H1 (cell line): Measurements from ENCODE around the gene ACOT7. TPM values are rescaled to one million over a fixed set of nuclear protein-coding genes. Genes with fewer than 3 reads are reported as not detected.

Experiments used
- CTCF ChIA-PET: fragments of 300-600 bp; sonication (Branson Sonifier 250); formaldehyde crosslinking; loops from one replicate; lab custom pipeline; 2021; ENCODE audit not compliant: partially characterized antibody; lab: Charles Lee
- POLR2A ChIA-PET: fragments of 300-600 bp; sonication (Branson Sonifier 250); formaldehyde crosslinking; loops from one replicate; lab custom pipeline; 2021; ENCODE audit warnings: inconsistent platforms; ENCODE audit not compliant: partially characterized antibody; lab: Charles Lee
- DNase-seq, 2 experiments: peaks; one replicate each; pipeline versions ENCODE4 v3.0.0 to v3.0.0-alpha.2; 2010 to 2022; ENCODE audit warnings: low spot score in 2 of 2, low read depth in 1 of 2, mixed read lengths in 1 of 2
- FAIRE-seq: peaks from 2 replicates; lab custom pipeline; 2011; peaks lifted over from hg19 to GRCh38; lab: Jason Lieb, UNC
- H2AFZ ChIP-seq: 2 replicates; pipeline ENCODE4 v1.8.1; 2012; ENCODE audit warnings: low read length, inconsistent platforms
- H2AK5ac ChIP-seq: 2 replicates; pipeline ENCODE4 v1.6.1; 2013; ENCODE audit warnings: low read depth, low read length
- H2BK120ac ChIP-seq: replicated peaks from 2 replicates; pipeline ENCODE3; 2013; ENCODE audit warnings: low read depth, low read length, inconsistent platforms
- H2BK12ac ChIP-seq: 2 replicates; pipeline ENCODE4 v1.6.1; 2013; ENCODE audit warnings: low read depth, low read length
- H2BK15ac ChIP-seq: 2 replicates; pipeline ENCODE4 v1.6.1; 2013; ENCODE audit warnings: low read length
- H2BK20ac ChIP-seq: 2 replicates; pipeline ENCODE4 v1.6.1; 2013; ENCODE audit warnings: low read length
- H2BK5ac ChIP-seq: 2 replicates; pipeline ENCODE4 v1.6.1; 2013; ENCODE audit warnings: low read depth, low read length
- H3K14ac ChIP-seq: 2 replicates; pipeline ENCODE4 v1.6.1; 2013; ENCODE audit warnings: inconsistent platforms; ENCODE audit not compliant: insufficient read length
- H3K18ac ChIP-seq: 2 replicates; pipeline ENCODE4 v1.6.1; 2013; ENCODE audit warnings: low read length; ENCODE audit errors: extremely low read depth
- H3K23ac ChIP-seq: 2 replicates; pipeline ENCODE4 v1.6.1; 2013; ENCODE audit warnings: inconsistent platforms; ENCODE audit not compliant: insufficient read length
- H3K23me2 ChIP-seq: 2 replicates; pipeline ENCODE4 v1.6.1; 2013; ENCODE audit warnings: low read depth, low read length
- H3K27ac ChIP-seq: 2 replicates; pipeline ENCODE4 v1.6.1; 2011; ENCODE audit warnings: low read depth, low read length, inconsistent platforms
- H3K27me3 ChIP-seq, 4 experiments: replicated peaks in 1 of 4; 1 replicate in 1 of 4; 2 replicates in 3 of 4; pipeline versions ENCODE4 v1.6.1 to v1.8.1; 2011 to 2013; ENCODE audit warnings: low read length in 3 of 4, mild to moderate bottlenecking in 3 of 4, inconsistent platforms in 2 of 4, mixed read lengths in 2 of 4, moderate library complexity in 1 of 4; ENCODE audit not compliant: control insufficient read depth in 3 of 4, insufficient read depth in 3 of 4; ENCODE audit errors: extremely low read depth in 1 of 4
- H3K36me3 ChIP-seq, 4 experiments: 2 replicates each; pipeline versions ENCODE4 v1.6.1 to v1.8.1; 2011 to 2013; ENCODE audit warnings: mild to moderate bottlenecking in 4 of 4, low read length in 3 of 4, moderate library complexity in 2 of 4, control low read depth in 1 of 4, inconsistent platforms in 1 of 4; ENCODE audit not compliant: insufficient read depth in 4 of 4, control insufficient read depth in 2 of 4
- H3K4ac ChIP-seq: replicated peaks from 2 replicates; pipeline ENCODE3; 2013; ENCODE audit warnings: low read length, low read depth, mixed read lengths, inconsistent platforms; ENCODE audit not compliant: insufficient read length
- H3K4me1 ChIP-seq, 4 experiments: replicated peaks in 1 of 4; 1 replicate in 1 of 4; 2 replicates in 3 of 4; pipeline versions ENCODE4 v1.6.1 to v1.8.1; 2011 to 2013; ENCODE audit warnings: low read length in 3 of 4, inconsistent platforms in 2 of 4, mixed read lengths in 1 of 4; ENCODE audit not compliant: insufficient read depth in 4 of 4, control insufficient read depth in 3 of 4
- H3K4me2 ChIP-seq, 2 experiments: 2 replicates each; pipeline versions ENCODE4 v1.6.1 to v1.8.1; 2011 to 2013; ENCODE audit warnings: low read depth in 2 of 2, low read length in 2 of 2, control low read depth in 1 of 2, inconsistent platforms in 1 of 2, mild to moderate bottlenecking in 1 of 2; ENCODE audit not compliant: insufficient read depth in 1 of 2
- H3K4me3 ChIP-seq, 4 experiments: fragments of 200-600, 300-600 bp in 1 of 4; sonication (generic), shearing (Covaris generic), sonication (Bioruptor Twin) in 1 of 4; 2 replicates each; pipeline versions ENCODE4 v1.5.1 to v1.8.1; 2011 to 2016; ENCODE audit warnings: low read length in 4 of 4, low read depth in 3 of 4, control low read depth in 2 of 4, inconsistent platforms in 2 of 4, mild to moderate bottlenecking in 2 of 4, mixed read lengths in 1 of 4, moderate library complexity in 1 of 4; ENCODE audit not compliant: insufficient read depth in 2 of 4; ENCODE audit errors: extremely low read depth in 1 of 4
- H3K56ac ChIP-seq: replicated peaks from 2 replicates; pipeline ENCODE3; 2013; ENCODE audit warnings: low read depth, mild to moderate bottlenecking, mixed read lengths, low read length, inconsistent platforms; ENCODE audit not compliant: insufficient read length
- H3K79me1 ChIP-seq: 2 replicates; pipeline ENCODE4 v1.6.1; 2013; ENCODE audit warnings: low read depth, low read length, control low read depth
- H3K79me2 ChIP-seq, 2 experiments: 2 replicates each; pipeline versions ENCODE4 v1.6.1 to v1.8.1; 2012 to 2013; ENCODE audit warnings: low read length in 2 of 2, mild to moderate bottlenecking in 2 of 2, inconsistent platforms in 1 of 2; ENCODE audit not compliant: insufficient read depth in 2 of 2, control insufficient read depth in 1 of 2
- H3K9ac ChIP-seq, 4 experiments: replicated peaks in 1 of 4; 1 replicate in 1 of 4; 2 replicates in 3 of 4; pipeline versions ENCODE4 v1.6.1 to v1.8.1; 2011 to 2013; ENCODE audit warnings: low read depth in 3 of 4, low read length in 3 of 4, control low read depth in 2 of 4, mild to moderate bottlenecking in 2 of 4, moderate library complexity in 2 of 4, inconsistent platforms in 1 of 4; ENCODE audit errors: extremely low read depth in 1 of 4
- H3K9me3 ChIP-seq, 2 experiments: 2 replicates each; pipeline versions ENCODE4 v1.6.1 to v1.8.1; 2012 to 2013; ENCODE audit warnings: mild to moderate bottlenecking in 2 of 2, moderate library complexity in 2 of 2, control low read depth in 1 of 2, inconsistent platforms in 1 of 2, low read depth in 1 of 2, low read length in 1 of 2, mixed read lengths in 1 of 2; ENCODE audit not compliant: insufficient read depth in 2 of 2
- H4K20me1 ChIP-seq, 2 experiments: replicated peaks in 1 of 2; 2 replicates each; pipeline versions ENCODE3 to v1.8.1; 2011 to 2013; ENCODE audit warnings: inconsistent platforms in 2 of 2, low read length in 2 of 2, mild to moderate bottlenecking in 1 of 2; ENCODE audit not compliant: insufficient read depth in 2 of 2, control insufficient read depth in 1 of 2
- H4K5ac ChIP-seq: 2 replicates; pipeline ENCODE4 v1.6.1; 2013; ENCODE audit warnings: low read length, low read depth, mixed read lengths, inconsistent platforms; ENCODE audit not compliant: insufficient read length
- H4K8ac ChIP-seq: 2 replicates; pipeline ENCODE4 v1.8.0; 2013; ENCODE audit warnings: mild to moderate bottlenecking, moderate library complexity, low read length, inconsistent platforms; ENCODE audit not compliant: insufficient read depth; ENCODE audit errors: extremely low read depth
- H4K91ac ChIP-seq: replicated peaks from 2 replicates; pipeline ENCODE3; 2013; ENCODE audit warnings: low read length, mixed read lengths, inconsistent platforms; ENCODE audit not compliant: insufficient read length
- KDM1A ChIP-seq: fragments of 200-600, 300-600 bp; sonication (generic); IDR thresholded peaks from 2 replicates; pipeline ENCODE4 v1.7.1; 2016; ENCODE audit warnings: mild to moderate bottlenecking, low read length, borderline replicate concordance
- SP2 ChIP-seq: IDR thresholded peaks from 2 replicates; pipeline ENCODE4 v1.6.1; 2012; ENCODE audit warnings: mild to moderate bottlenecking, low read length, inconsistent platforms
- WGBS, 2 experiments: shearing (Covaris generic) in 1 of 2; methylation state at CpG; one replicate each; pipeline versions ENCODE4 v1.1.6 to v1.1.7; 2013 to 2015; ENCODE audit warnings: low lambda C conversion rate in 2 of 2, mixed read lengths in 2 of 2, inconsistent platforms in 1 of 2, low coverage in 1 of 2, missing lambda C conversion rate in 1 of 2; ENCODE audit not compliant: insufficient replicate concordance in 2 of 2, insufficient coverage in 1 of 2, insufficient read length in 1 of 2; ENCODE audit errors: extremely low coverage in 1 of 2, missing lambda C conversion rate in 1 of 2; 5-methylcytosine and 5-hydroxymethylcytosine counted together
- polyA plus RNA-seq, 7 experiments: library from polyadenylated mRNA; depleted of rRNA in 3 of 7; stranded (reverse) in 5 of 7; unstranded in 2 of 7; fragments of >200 nt in 5 of 7; fragments of 200-250 nt in 2 of 7; gene quantifications; 1 replicate in 5 of 7; 2 replicates in 1 of 7; 4 replicates in 1 of 7; pipeline versions ENCODE4 v1.2.1 to v1.2.3, GENCODE V29; 2011 to 2013; ENCODE audit warnings: missing spikeins in 2 of 7, mixed read lengths in 2 of 7
- total RNA-seq: library from RNA; stranded (reverse); fragmentation: NEBNext Ultra II Directional; extraction: Animal tissue kit (Norgen Biotek cat#: 25700); gene quantifications from 2 replicates; pipeline ENCODE4 v1.2.1, GENCODE V29; 2021

The ACOT7 gene
- total and polyA plus RNA-seq, 2 of the 8 experiments (the other 6 are each of a cell fraction or from before 2014, with no cell fraction given): 151 to 214 TPM

DNA sequence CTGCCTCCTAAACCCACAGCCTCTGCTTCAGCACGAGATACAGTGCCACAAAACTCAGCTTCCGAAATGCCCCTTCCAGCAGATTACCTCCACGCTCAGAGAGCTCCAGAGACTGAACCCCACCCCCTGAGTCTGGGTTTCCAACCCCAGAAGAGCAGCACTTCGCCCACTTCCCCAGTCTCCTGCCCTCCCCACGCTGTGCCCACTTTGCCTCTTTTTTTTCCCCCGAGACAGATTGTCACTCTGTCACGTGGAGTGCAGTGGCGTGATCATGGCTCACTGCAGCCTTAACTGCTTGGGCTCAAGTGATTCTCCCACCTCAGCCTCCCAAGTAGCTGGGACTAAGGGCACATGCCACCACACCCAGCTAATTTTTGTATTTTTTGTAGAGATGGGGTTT, 167.9 kb downstream of the ACOT7 start:
- 95% methylated on average over 8 of the region's 8 CpGs; no CpG with 5 or more reads in 1 of the 2 experiments for WGBS, 2 experiments
- CTCF ChIA-PET: interaction anchor here (0.9 to 5.1 kb wide), 9 partner anchors 8 to 25 kb away, joined by 3 to 30 read pairs (median 6); partner anchors contain the start of genes ICMT and RNF207
- TF ChIP-seq SP2 (no peak), KDM1A (no peak)

More for the DNA sequence above, 167.9 kb downstream of the ACOT7 start:
- Histone ChIP-seq H3K9ac (no peak overlapping the region), H3K14ac (no peak overlapping the region), H2BK20ac (no peak overlapping the region), H3K23me2 (no peaks in the 10 kb centered on the region), H3K4ac (no peak overlapping the region), H3K9me3 (no peaks in the 10 kb centered on the region), H4K8ac (no peak overlapping the region), H2BK120ac (no peak overlapping the region), H3K27me3 (no peaks in the 10 kb centered on the region), H3K79me1 (peaks cover 5% of the 10 kb centered on the region), H3K23ac (no peak overlapping the region), H2BK12ac (no peak overlapping the region), H3K36me3 (peaks cover 9 to 67% (median 33%) of the 10 kb centered on the region in 4 experiments; a peak in 7 of 8 replicates), H3K18ac (no peak overlapping the region), H4K5ac (no peak overlapping the region), H3K56ac (no peak overlapping the region), H4K20me1 (peaks cover 6 to 19% of the 10 kb centered on the region in 2 experiments), H2AK5ac (no peak overlapping the region), H3K4me2 (no peak overlapping the region), H3K79me2 (0 out of 4 replicates have a peak, but pooled peaks cover 0 to 2% of the 10 kb centered on the region in 2 experiments), H2BK5ac (no peak overlapping the region), H2BK15ac (no peak overlapping the region), H3K27ac (no peak overlapping the region), H3K4me3 (no peak overlapping the region), H3K4me1 (no peaks in the 10 kb centered on the region; a peak in 1 of 7 replicates), H4K91ac (no peak overlapping the region), H2AFZ (no peak overlapping the region)
- DNase-seq: no peak
- no peak for FAIRE-seq
- POLR2A ChIA-PET: interaction anchor here (0.9 to 4.6 kb wide), 8 partner anchors 8 to 35 kb away, joined by 3 to 20 read pairs (median 6); partner anchors contain the start of genes HES3 and ICMT
